Activated B cell treated with CpG ODN at 0.5 μM for 24 hours (primary cell): ENCODE measurements around the gene BGLAP. TPM values are rescaled to one million over a fixed set of nuclear protein-coding genes. Genes with fewer than 3 reads are reported as not detected.
A peak's percentile ranks its signal among the peaks of the same experiment; 100 is the strongest.

Source experiments
- ATAC-seq: fragments of 200-7000 bp; cut with Tn5 transposase; one replicate; pipeline ENCODE4 v1.10.0; 2021; ENCODE audit warnings: low read depth, mild to moderate bottlenecking, moderate library complexity
- CTCF ChIA-PET: fragments of 350-600 bp; sonication (Branson Sonifier 250); formaldehyde crosslinking; loops from one replicate; lab custom pipeline; 2021; ENCODE audit warnings: antibody characterized with exemption; lab: Charles Lee
- POLR2A ChIA-PET: fragments of 350-600 bp; sonication (Branson Sonifier 250); formaldehyde crosslinking; loops from one replicate; lab custom pipeline; 2021; ENCODE audit warnings: antibody characterized with exemption; lab: Charles Lee
- DNase-seq: peaks from one replicate; pipeline ENCODE4 v3.0.0; 2022
- H3K27ac Mint-ChIP-seq: one replicate; pipeline ENCODE4 v1.8.0; 2020; ENCODE audit warnings: mixed read lengths
- H3K27me3 Mint-ChIP-seq: one replicate; pipeline ENCODE4 v1.8.0; 2021; ENCODE audit warnings: mixed read lengths
- H3K36me3 Mint-ChIP-seq: one replicate; pipeline ENCODE4 v1.8.0; 2021; ENCODE audit warnings: low read depth, mixed read lengths
- H3K4me1 Mint-ChIP-seq: one replicate; pipeline ENCODE4 v1.8.0; 2021; ENCODE audit warnings: mixed read lengths
- H3K4me3 Mint-ChIP-seq: one replicate; pipeline ENCODE4 v1.8.0; 2020; ENCODE audit warnings: mild to moderate bottlenecking, mixed read lengths
- H3K9me3 Mint-ChIP-seq: one replicate; pipeline ENCODE4 v1.8.0; 2020; ENCODE audit warnings: mixed read lengths
- CTCF ChIP-seq: fragments of 200-600 bp; IDR thresholded peaks from one replicate; pipeline ENCODE4 v1.8.0; 2022; ENCODE audit warnings: antibody characterized with exemption, mild to moderate bottlenecking
- intact Hi-C: fragments of 100-400 bp; cut with micrococcal nuclease; formaldehyde crosslinking; loops from one replicate; pipeline ENCODE4 v1.15.1; 2024
- total RNA-seq: library from RNA; stranded (reverse); gene quantifications from 2 replicates; pipeline ENCODE4 v1.2.3, GENCODE V29; 2022

Gene BGLAP
- total RNA-seq, 1 donor from 2014 or later = 3.3 TPM

- Mint-ChIP-seq H3K27ac (peak within 1 kb of the TSS; percentile 88), H3K9me3 (no peaks in the 10 kb centered on the region), H3K27me3 (no peaks in the 10 kb centered on the region), H3K36me3 (peaks cover 32% of the 10 kb centered on the region), H3K4me1 (peaks cover 40% of the 10 kb centered on the region), H3K4me3 (peak within 1 kb of the TSS; percentile 93)
- TF ChIP-seq CTCF = no peak
- CTCF ChIA-PET = interaction anchor here (1.1 to 2.0 kb wide), 3 partner anchors 37 to 57 kb away, joined by 4 to 6 read pairs (median 5); no protein-coding TSS in a partner anchor
- POLR2A ChIA-PET = interaction anchor here (0.6 to 2.9 kb wide), 27 partner anchors 9 to 485 kb away, joined by 3 to 16 read pairs (median 5); partner anchors contain the start of genes CCT3, GLMP, ISG20L2 and LMNA
- peak; percentile 91 for ATAC-seq
- DNase-seq = peak; percentile 89
- intact Hi-C loops = loop anchor here (1.0 to 5.0 kb wide), 8 partner anchors 9 to 426 kb away; partner anchors contain the start of genes CCT3, GLMP, GON4L and LAMTOR2
Observed at GRCh38 chr1:156282479-156283222, 40.7 kb downstream of the BGLAP start, which contains the start of gene SMG5. Gene SMG5, minus strand, starts transcription at chr1:156282825. Its CDS starts 145 bp downstream, at chr1:156282680.

DNA sequence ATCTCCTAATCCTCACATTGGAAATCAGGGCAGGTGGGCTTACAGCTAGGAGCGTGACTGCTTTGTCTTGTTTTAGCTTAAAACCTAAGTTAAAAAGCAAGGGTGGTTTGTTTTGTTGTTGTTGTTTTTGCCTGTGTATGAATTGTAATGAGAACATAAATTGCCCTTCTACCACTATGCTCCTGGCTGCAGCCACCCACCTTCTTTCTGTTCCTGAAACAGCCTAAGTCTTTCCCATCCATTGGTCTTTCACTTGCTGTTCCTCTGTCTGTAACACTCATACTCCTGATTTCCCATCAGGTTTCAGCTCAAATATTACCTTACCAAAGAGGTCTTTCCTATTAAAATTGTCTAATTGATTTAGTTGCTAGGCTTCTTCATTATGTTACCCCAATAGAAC is 41.5 kb downstream of the BGLAP start:
- H3K36me3 Mint-ChIP-seq = peaks cover 23% of the 10 kb centered on the region
- no peaks in the 10 kb centered on the region for H3K27me3 Mint-ChIP-seq
- DNase-seq = no peak
- H3K4me3 Mint-ChIP-seq = peak overlapping the region; percentile 93
- H3K4me1 Mint-ChIP-seq = peaks cover 40% of the 10 kb centered on the region
- no peak for ATAC-seq
- intact Hi-C loops = loop anchor here (2.0 to 5.0 kb wide), 3 partner anchors 34 to 427 kb away; partner anchors contain the start of genes GON4L and PMF1
- no peak overlapping the region for H3K27ac Mint-ChIP-seq
- TF ChIP-seq CTCF = no peak
- no peaks in the 10 kb centered on the region for H3K9me3 Mint-ChIP-seq
- CTCF ChIA-PET = interaction anchor here (1.1 to 2.0 kb wide), 3 partner anchors 36 to 58 kb away, joined by 4 to 6 read pairs (median 5); no protein-coding TSS in a partner anchor
- POLR2A ChIA-PET = interaction anchor here (0.7 to 2.9 kb wide), 15 partner anchors 8 to 484 kb away, joined by 3 to 16 read pairs (median 6); partner anchors contain the start of genes CCT3, GLMP, ISG20L2 and METTL25B

GRCh38 chr1:156284112-156284511 is 42.1 kb downstream of the BGLAP start, which contains the start of gene TMEM79:
Gene TMEM79, plus strand, starts transcription at chr1:156284325. Its CDS starts 902 bp downstream, at chr1:156285227.
- H3K27me3 Mint-ChIP-seq = no peaks in the 10 kb centered on the region
- DNase-seq = no peak
- H3K36me3 Mint-ChIP-seq = peaks cover 23% of the 10 kb centered on the region
- H3K9me3 Mint-ChIP-seq = no peaks in the 10 kb centered on the region
- intact Hi-C loops = loop anchor here (5.0 kb wide), 2 partner anchors 33 to 72 kb away; partner anchors contain the start of gene PMF1
- no peak for ATAC-seq
- peaks cover 40% of the 10 kb centered on the region for H3K4me1 Mint-ChIP-seq
- ChIA-PET CTCF (interaction anchor here (1.6 to 2.0 kb wide), 2 partner anchors 10 to 59 kb away, joined by 3 to 5 read pairs; no protein-coding TSS in a partner anchor), POLR2A (interaction anchor here (1.8 to 2.9 kb wide), 3 partner anchors 11 to 71 kb away, joined by 7 to 16 read pairs (median 8); partner anchors contain the start of genes GLMP and PMF1)
- peak within 1 kb of the TSS; percentile 93 for H3K4me3 Mint-ChIP-seq
- TF ChIP-seq CTCF = no peak
- H3K27ac Mint-ChIP-seq = peak within 1 kb of the TSS; percentile 88

DNA sequence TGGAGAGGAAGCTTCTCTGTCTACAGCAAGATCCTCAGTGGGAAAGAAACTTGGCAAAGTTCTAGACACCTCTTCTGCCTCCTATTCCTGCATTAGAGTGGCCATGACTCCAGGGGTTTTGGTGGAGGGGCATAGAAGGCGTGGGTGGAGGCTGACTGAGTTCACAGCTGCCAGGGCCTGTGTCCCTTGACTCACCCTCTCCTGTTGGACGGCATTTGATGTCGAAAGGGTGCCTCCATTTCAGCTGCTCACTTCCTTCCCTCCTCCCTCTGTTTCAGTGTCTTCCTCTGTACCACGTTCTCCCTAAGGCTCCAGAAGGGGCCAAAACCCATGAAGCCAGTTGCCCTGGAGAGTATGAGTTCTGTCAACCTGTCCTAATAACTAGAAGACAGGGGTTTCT is 42.8 kb downstream of the BGLAP start:
- Mint-ChIP-seq H3K4me3 (no peak overlapping the region), H3K27ac (no peak overlapping the region), H3K9me3 (no peaks in the 10 kb centered on the region), H3K27me3 (no peaks in the 10 kb centered on the region), H3K4me1 (peaks cover 40% of the 10 kb centered on the region), H3K36me3 (peaks cover 26% of the 10 kb centered on the region)
- ATAC-seq = no peak
- TF ChIP-seq CTCF = no peak
- intact Hi-C loops = loop anchor here (5.0 kb wide), 2 partner anchors 33 to 72 kb away; partner anchors contain the start of gene PMF1
- DNase-seq = no peak
- CTCF ChIA-PET = interaction anchor here (1.6 kb wide), 1 partner anchor 10 kb away, joined by 3 read pairs; no protein-coding TSS in a partner anchor
- POLR2A ChIA-PET = interaction anchor here (1.8 kb wide), 1 partner anchor 12 kb away, joined by 7 read pairs; no protein-coding TSS in a partner anchor
